Panc1 (cell line): ENCODE measurements around the gene NDUFB4. TPM values are rescaled to one million over a fixed set of nuclear protein-coding genes. Genes with fewer than 3 reads are reported as not detected.

Experiments used
- ATAC-seq: fragments of 200-7000 bp; cut with Tn5 transposase; 2 replicates; pipeline ENCODE4 v1.9.1; 2020; ENCODE audit warnings: mild to moderate bottlenecking, moderate library complexity
- BruUV-seq: library from RNA; stranded (reverse); fragments of 400-500 nt; replicated peaks from 2 replicates; lab custom pipeline; 2021; lab: Mats Ljungman, UMichigan
- CTCF ChIA-PET: fragments of 300-600 bp; sonication (Branson Sonifier 250); formaldehyde crosslinking; loops from one replicate; lab custom pipeline; 2022; ENCODE audit warnings: antibody characterized with exemption; lab: Charles Lee
- POLR2A ChIA-PET: fragments of 300-600 bp; sonication (Branson Sonifier 250); formaldehyde crosslinking; loops from one replicate; lab custom pipeline; 2022; ENCODE audit warnings: antibody characterized with exemption; lab: Charles Lee
- DNase-seq: peaks from one replicate; pipeline ENCODE4 v3.0.0-alpha.2; 2010; ENCODE audit warnings: low read depth, low spot score
- H3K27ac ChIP-seq: 2 replicates; pipeline ENCODE4 v1.5.1; 2011; ENCODE audit warnings: mild to moderate bottlenecking, low read length, inconsistent platforms
- H3K27me3 ChIP-seq: fragments of 200-500 bp; sonication (Bioruptor generic); 2 replicates; pipeline ENCODE4 v1.6.0; 2014; ENCODE audit warnings: low read length, inconsistent platforms; ENCODE audit not compliant: control insufficient read depth, insufficient read depth
- H3K36me3 ChIP-seq: fragments of 200-500 bp; sonication (Bioruptor generic); 2 replicates; pipeline ENCODE4 v1.5.1; 2014; ENCODE audit warnings: inconsistent platforms, mild to moderate bottlenecking, low read length, moderate library complexity; ENCODE audit not compliant: control insufficient read depth, insufficient read depth
- H3K4me1 ChIP-seq: 2 replicates; pipeline ENCODE4 v1.5.1; 2011; ENCODE audit warnings: inconsistent platforms, mild to moderate bottlenecking, low read length, moderate library complexity; ENCODE audit not compliant: control insufficient read depth, insufficient read depth
- H3K4me3 ChIP-seq, 2 experiments: 2 replicates each; pipeline ENCODE4 v1.5.1; 2011 to 2012; ENCODE audit warnings: low read depth in 2 of 2, low read length in 2 of 2, mild to moderate bottlenecking in 2 of 2, inconsistent platforms in 1 of 2, moderate library complexity in 1 of 2
- H3K9me3 ChIP-seq: fragments of 200-500 bp; sonication (Bioruptor generic); 2 replicates; pipeline ENCODE4 v1.5.1; 2014; ENCODE audit warnings: low read depth, mild to moderate bottlenecking, inconsistent platforms, low read length, moderate library complexity; ENCODE audit not compliant: control insufficient read depth, insufficient read depth
- POLR2AphosphoS5 ChIP-seq: IDR thresholded peaks from 2 replicates; pipeline ENCODE4 v1.6.1; 2012; ENCODE audit warnings: mild to moderate bottlenecking, low read depth, low read length, moderate library complexity
- SIN3A ChIP-seq: IDR thresholded peaks from 2 replicates; pipeline ENCODE4 v1.6.1; 2012; ENCODE audit warnings: low read depth, mild to moderate bottlenecking, low read length, moderate library complexity, borderline replicate concordance; ENCODE audit not compliant: insufficient read depth
- TCF7L2 ChIP-seq: IDR thresholded peaks from 2 replicates; pipeline ENCODE4 v1.6.1; 2011; ENCODE audit warnings: mild to moderate bottlenecking, low read depth, low read length, inconsistent platforms
- in situ Hi-C: cut with HindIII; loops from 2 replicates; pipeline ENCODE4 v1.10.0; 2016; ENCODE audit warnings: low sequenced_read_pairs, low pct_unique_long_range_greater_than_20kb
- intact Hi-C: fragments of 100-400 bp; cut with micrococcal nuclease; formaldehyde crosslinking; loops from one replicate; pipeline ENCODE4 v1.10.0; 2022; ENCODE audit not compliant: unreplicated experiment
- total RNA-seq: library from RNA; stranded (reverse); gene quantifications from one replicate; pipeline ENCODE4 v1.2.1, GENCODE V29; 2021; ENCODE audit not compliant: unreplicated experiment
- TF ChIP-seq, protein P1 (sequence below): fragments of 450-650 bp; IDR thresholded peaks from 2 replicates; pipeline ENCODE4 v1.5.1; 2017; ENCODE audit warnings: mild to moderate bottlenecking
- TF ChIP-seq, protein P2 (sequence below), 2 experiments: IDR thresholded peaks; 2 replicates each; pipeline ENCODE4 v1.6.1; 2011 to 2012; ENCODE audit warnings: low read depth in 2 of 2, control low read depth in 1 of 2, low read length in 1 of 2, mild to moderate bottlenecking in 1 of 2, moderate library complexity in 1 of 2; ENCODE audit not compliant: insufficient read depth in 1 of 2

The NDUFB4 gene
- total RNA-seq, 1 experiment from 2014 or later = 208 TPM

DNA sequence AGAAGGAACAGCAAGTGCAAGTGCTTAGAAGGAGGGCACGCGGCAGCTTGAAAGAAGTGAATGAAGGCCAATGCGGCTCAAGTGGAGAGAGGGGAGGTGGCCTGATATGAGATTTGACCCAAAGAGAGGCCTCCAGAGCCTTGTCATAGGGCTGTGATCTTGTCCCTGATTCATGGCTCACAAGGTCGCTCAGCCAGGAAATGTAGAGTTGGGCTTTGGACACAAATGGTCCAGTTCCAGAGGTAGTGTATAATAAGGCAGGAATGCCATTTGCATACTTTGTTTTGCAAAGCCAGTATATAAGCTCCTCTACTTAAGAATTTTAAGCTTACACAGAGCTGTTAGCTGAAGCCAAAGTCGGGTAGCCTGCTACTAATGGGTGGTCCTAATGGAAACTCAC is 52.2 kb downstream of the NDUFB4 start:
- intact Hi-C loops = no loop called here

DNA sequence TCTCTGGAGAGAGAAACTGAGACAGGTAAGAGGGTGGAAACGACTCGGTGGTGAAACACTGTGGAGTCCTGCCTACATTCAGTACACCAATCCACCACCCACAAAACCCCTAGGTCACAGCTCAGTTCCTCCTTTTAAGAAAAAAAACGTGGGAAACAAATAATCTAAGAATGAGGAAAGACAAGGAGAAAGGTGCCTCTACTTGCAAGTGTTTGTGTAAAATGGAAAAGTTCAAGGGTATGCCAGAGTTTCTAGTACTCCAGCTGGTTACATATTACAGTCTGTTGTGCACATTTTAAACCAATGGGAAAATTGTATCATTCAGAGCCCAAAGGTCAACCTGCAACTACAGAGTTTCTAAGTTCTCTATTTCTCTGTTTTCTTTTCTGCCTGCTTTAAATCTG is 53.7 kb downstream of the NDUFB4 start:
- H3K4me1 ChIP-seq = no peaks in the 10 kb centered on the region
- DNase-seq (no peak), ATAC-seq (no peak)
- ChIA-PET POLR2A (no interaction called here), CTCF (no interaction called here)
- BruUV-seq = no TSS peak
- TF ChIP-seq, protein P1, sequence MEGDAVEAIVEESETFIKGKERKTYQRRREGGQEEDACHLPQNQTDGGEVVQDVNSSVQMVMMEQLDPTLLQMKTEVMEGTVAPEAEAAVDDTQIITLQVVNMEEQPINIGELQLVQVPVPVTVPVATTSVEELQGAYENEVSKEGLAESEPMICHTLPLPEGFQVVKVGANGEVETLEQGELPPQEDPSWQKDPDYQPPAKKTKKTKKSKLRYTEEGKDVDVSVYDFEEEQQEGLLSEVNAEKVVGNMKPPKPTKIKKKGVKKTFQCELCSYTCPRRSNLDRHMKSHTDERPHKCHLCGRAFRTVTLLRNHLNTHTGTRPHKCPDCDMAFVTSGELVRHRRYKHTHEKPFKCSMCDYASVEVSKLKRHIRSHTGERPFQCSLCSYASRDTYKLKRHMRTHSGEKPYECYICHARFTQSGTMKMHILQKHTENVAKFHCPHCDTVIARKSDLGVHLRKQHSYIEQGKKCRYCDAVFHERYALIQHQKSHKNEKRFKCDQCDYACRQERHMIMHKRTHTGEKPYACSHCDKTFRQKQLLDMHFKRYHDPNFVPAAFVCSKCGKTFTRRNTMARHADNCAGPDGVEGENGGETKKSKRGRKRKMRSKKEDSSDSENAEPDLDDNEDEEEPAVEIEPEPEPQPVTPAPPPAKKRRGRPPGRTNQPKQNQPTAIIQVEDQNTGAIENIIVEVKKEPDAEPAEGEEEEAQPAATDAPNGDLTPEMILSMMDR = no peak
- TF ChIP-seq SIN3A (no peak), TCF7L2 (no peak), POLR2AphosphoS5 (no peak)
- TF ChIP-seq, protein P2, sequence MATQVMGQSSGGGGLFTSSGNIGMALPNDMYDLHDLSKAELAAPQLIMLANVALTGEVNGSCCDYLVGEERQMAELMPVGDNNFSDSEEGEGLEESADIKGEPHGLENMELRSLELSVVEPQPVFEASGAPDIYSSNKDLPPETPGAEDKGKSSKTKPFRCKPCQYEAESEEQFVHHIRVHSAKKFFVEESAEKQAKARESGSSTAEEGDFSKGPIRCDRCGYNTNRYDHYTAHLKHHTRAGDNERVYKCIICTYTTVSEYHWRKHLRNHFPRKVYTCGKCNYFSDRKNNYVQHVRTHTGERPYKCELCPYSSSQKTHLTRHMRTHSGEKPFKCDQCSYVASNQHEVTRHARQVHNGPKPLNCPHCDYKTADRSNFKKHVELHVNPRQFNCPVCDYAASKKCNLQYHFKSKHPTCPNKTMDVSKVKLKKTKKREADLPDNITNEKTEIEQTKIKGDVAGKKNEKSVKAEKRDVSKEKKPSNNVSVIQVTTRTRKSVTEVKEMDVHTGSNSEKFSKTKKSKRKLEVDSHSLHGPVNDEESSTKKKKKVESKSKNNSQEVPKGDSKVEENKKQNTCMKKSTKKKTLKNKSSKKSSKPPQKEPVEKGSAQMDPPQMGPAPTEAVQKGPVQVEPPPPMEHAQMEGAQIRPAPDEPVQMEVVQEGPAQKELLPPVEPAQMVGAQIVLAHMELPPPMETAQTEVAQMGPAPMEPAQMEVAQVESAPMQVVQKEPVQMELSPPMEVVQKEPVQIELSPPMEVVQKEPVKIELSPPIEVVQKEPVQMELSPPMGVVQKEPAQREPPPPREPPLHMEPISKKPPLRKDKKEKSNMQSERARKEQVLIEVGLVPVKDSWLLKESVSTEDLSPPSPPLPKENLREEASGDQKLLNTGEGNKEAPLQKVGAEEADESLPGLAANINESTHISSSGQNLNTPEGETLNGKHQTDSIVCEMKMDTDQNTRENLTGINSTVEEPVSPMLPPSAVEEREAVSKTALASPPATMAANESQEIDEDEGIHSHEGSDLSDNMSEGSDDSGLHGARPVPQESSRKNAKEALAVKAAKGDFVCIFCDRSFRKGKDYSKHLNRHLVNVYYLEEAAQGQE (IDR thresholded peaks at IDR 0.05; ENCODE audit: insufficient read depth in 1 of 2, low read depth in 2 of 2, low read length in 1 of 2) = no peak
- in situ Hi-C loops = no loop called here
- intact Hi-C loops = no loop called here
- H3K4me3 ChIP-seq = no peak overlapping the region
- no peak overlapping the region for H3K27ac ChIP-seq
- H3K36me3 ChIP-seq = no peaks in the 10 kb centered on the region
- H3K9me3 ChIP-seq = no peaks in the 10 kb centered on the region
- H3K27me3 ChIP-seq = no peaks in the 10 kb centered on the region; the same call in 1 of the 2 replicates

More for the DNA sequence above, 52.2 kb downstream of the NDUFB4 start:
- ChIA-PET CTCF (no interaction called here), POLR2A (interaction anchor here (0.6 kb wide), 1 partner anchor 63 kb away, joined by 4 read pairs; no protein-coding TSS in a partner anchor)
- no peaks in the 10 kb centered on the region for H3K9me3 ChIP-seq
- H3K4me3 ChIP-seq = no peak overlapping the region
- peaks cover 3% of the 10 kb centered on the region; the same call in 1 of the 2 replicates for H3K27me3 ChIP-seq
- H3K36me3 ChIP-seq = no peaks in the 10 kb centered on the region
- in situ Hi-C loops = no loop called here
- TF ChIP-seq POLR2AphosphoS5 (no peak), TCF7L2 (no peak), SIN3A (no peak)
- TF ChIP-seq, protein P2 (IDR thresholded peaks at IDR 0.05; ENCODE audit: insufficient read depth in 1 of 2, low read depth in 2 of 2, low read length in 1 of 2) = no peak
- TF ChIP-seq, protein P1 = no peak
- no peak overlapping the region for H3K27ac ChIP-seq
- DNase-seq (no peak), ATAC-seq (no peak)
- H3K4me1 ChIP-seq = no peaks in the 10 kb centered on the region
- BruUV-seq = no TSS peak
